GM12892 (cell line): ENCODE data around the gene PLCH1.

Source experiments
- POLR2A ChIP-seq: IDR thresholded peaks from 2 replicates; pipeline ENCODE4 v1.6.1; 2011; ENCODE audit warnings: low read depth, low read length, control low read depth
- TAF1 ChIP-seq: IDR thresholded peaks from 2 replicates; pipeline ENCODE4 v1.6.1; 2011; ENCODE audit warnings: low read depth, mild to moderate bottlenecking, control low read depth, low read length, borderline replicate concordance

- TF ChIP-seq TAF1 (no peak), POLR2A (no peak)
Observed at GRCh38 chr3:155704061-155704460, 40.8 kb downstream of the PLCH1 start.
